Common myeloid progenitor, CD34-positive (primary cell): ENCODE data around the gene C2orf92.

ENCODE experiments used
- CTCF ChIA-PET: fragments of 350-600 bp; sonication (Branson Sonifier 250); formaldehyde crosslinking; loops from one replicate; lab custom pipeline; 2021; ENCODE audit warnings: antibody characterized with exemption; lab: Charles Lee
- POLR2A ChIA-PET: fragments of 350-600 bp; sonication (Branson Sonifier 250); formaldehyde crosslinking; loops from one replicate; lab custom pipeline; 2021; ENCODE audit warnings: antibody characterized with exemption; lab: Charles Lee
- DNase-seq, 3 donors: peaks; one replicate each; pipeline versions ENCODE4 v3.0.0 to v3.0.0-alpha.2; 2013
- H3K27ac ChIP-seq, 2 experiments: 1 replicate in 1 of 2; 2 replicates in 1 of 2; pipeline ENCODE4 v1.7.0; 2013; ENCODE audit warnings: inconsistent platforms in 2 of 2, low read length in 2 of 2, mild to moderate bottlenecking in 2 of 2, low read depth in 1 of 2, moderate library complexity in 1 of 2; ENCODE audit not compliant: severe bottlenecking in 2 of 2, insufficient read depth in 1 of 2, poor library complexity in 1 of 2
- H3K27me3 ChIP-seq, 5 experiments: replicated peaks in 2 of 5; 1 replicate in 3 of 5; 2 replicates in 2 of 5; pipeline versions ENCODE4 v1.6.1 to v1.7.0; 2013; ENCODE audit warnings: low read length in 4 of 5, mild to moderate bottlenecking in 2 of 5, moderate library complexity in 2 of 5, inconsistent platforms in 1 of 5; ENCODE audit not compliant: insufficient read depth in 5 of 5, control insufficient read depth in 4 of 5
- H3K36me3 ChIP-seq, 4 experiments: 1 replicate in 2 of 4; 2 replicates in 2 of 4; pipeline versions ENCODE4 v1.6.1 to v1.7.0; 2013; ENCODE audit warnings: low read length in 3 of 4, control low read depth in 1 of 4, mild to moderate bottlenecking in 1 of 4; ENCODE audit not compliant: control insufficient read depth in 4 of 4, insufficient read depth in 4 of 4
- H3K4me1 ChIP-seq, 4 experiments: 1 replicate in 3 of 4; 2 replicates in 1 of 4; pipeline versions ENCODE4 v1.6.1 to v1.7.1; 2013; ENCODE audit warnings: low read length in 3 of 4, mild to moderate bottlenecking in 3 of 4, control low read depth in 1 of 4, inconsistent platforms in 1 of 4, moderate library complexity in 1 of 4; ENCODE audit not compliant: control insufficient read depth in 4 of 4, insufficient read depth in 4 of 4; ENCODE audit errors: control extremely low read depth in 1 of 4
- H3K4me3 ChIP-seq, 7 experiments: 1 replicate in 4 of 7; 2 replicates in 3 of 7; pipeline versions ENCODE4 v1.5.1 to v1.7.0; 2013; ENCODE audit warnings: mild to moderate bottlenecking in 7 of 7, low read length in 6 of 7, moderate library complexity in 6 of 7, inconsistent platforms in 2 of 7, low read depth in 2 of 7, control low read depth in 1 of 7; ENCODE audit not compliant: insufficient read depth in 4 of 7, control insufficient read depth in 1 of 7; ENCODE audit errors: extremely low read depth in 1 of 7
- H3K9me3 ChIP-seq, 5 experiments: 1 replicate in 4 of 5; 2 replicates in 1 of 5; pipeline versions ENCODE4 v1.6.1 to v1.7.1; 2013; ENCODE audit warnings: low read length in 4 of 5, mild to moderate bottlenecking in 2 of 5, inconsistent platforms in 1 of 5, low read depth in 1 of 5, moderate library complexity in 1 of 5; ENCODE audit not compliant: control insufficient read depth in 4 of 5, insufficient read depth in 2 of 5; ENCODE audit errors: control extremely low read depth in 1 of 5
- WGBS: methylation state at CpG from one replicate; pipeline ENCODE4 v1.1.5; 2013; ENCODE audit not compliant: insufficient coverage; 5-methylcytosine and 5-hydroxymethylcytosine counted together

C2orf92 gene

GRCh38 chr2:97697252-97698235, 28.0 kb downstream of the C2orf92 start:
- WGBS, result 43% methylated on average over 10 of the region's 14 CpGs

GRCh38 chr2:97698530-97698929, 29.0 kb downstream of the C2orf92 start:
- no peak overlapping the region for H3K27ac ChIP-seq
- H3K27me3 ChIP-seq, result no peaks in the 10 kb centered on the region
- no peaks in the 10 kb centered on the region for H3K36me3 ChIP-seq
- H3K9me3 ChIP-seq, result peaks cover 0 to under 1% (median 0%) of the 10 kb centered on the region in 5 experiments
- no peak overlapping the region for H3K4me3 ChIP-seq
- ChIA-PET CTCF (interaction anchor here (0.9 to 6.5 kb wide), 25 partner anchors 12 to 688 kb away, joined by 3 to 111 read pairs (median 6); partner anchors contain the start of genes ACTR1B, ANKRD36B, COX5B and ZAP70), POLR2A (interaction anchor here (2.7 kb wide), 1 partner anchor 34 kb away, joined by 10 read pairs; the partner anchor contains the start of gene ACTR1B)
- H3K4me1 ChIP-seq, result peaks cover 0 to 4% (median under 1%) of the 10 kb centered on the region in 4 experiments
- WGBS, result no CpG with 5 or more reads among the region's 4 CpGs
- no peak for DNase-seq

More at GRCh38 chr2:97697252-97698235, 28.0 kb downstream of the C2orf92 start:
- Histone ChIP-seq H3K27ac (no peak overlapping the region), H3K27me3 (no peaks in the 10 kb centered on the region), H3K36me3 (no peaks in the 10 kb centered on the region), H3K4me3 (peak overlapping the region in 1 of 7 experiments; percentile 59), H3K4me1 (peaks cover 0 to 4% (median under 1%) of the 10 kb centered on the region in 4 experiments), H3K9me3 (peaks cover 0 to 1% (median 0%) of the 10 kb centered on the region in 5 experiments)
- POLR2A ChIA-PET, result interaction anchor here (0.6 to 2.7 kb wide), 4 partner anchors 16 to 45 kb away, joined by 3 to 10 read pairs (median 4); partner anchors contain the start of gene ACTR1B
- DNase-seq, result peak; percentile 83 to 93 (median 88)
- CTCF ChIA-PET, result interaction anchor here (0.7 to 6.5 kb wide), 26 partner anchors 10 to 689 kb away, joined by 3 to 111 read pairs (median 6); partner anchors contain the start of genes ACTR1B, ANKRD36B, C2orf92 and COX5B

- H3K27ac ChIP-seq, result no peak overlapping the region
- ChIA-PET POLR2A (interaction anchor here (0.7 to 0.8 kb wide), 2 partner anchors 36 to 1434 kb away, joined by 3 read pairs; partner anchors contain the start of genes ACTR1B and CIAO1), CTCF (interaction anchor here (0.8 to 6.5 kb wide), 22 partner anchors 9 to 687 kb away, joined by 3 to 111 read pairs (median 6); partner anchors contain the start of genes ACTR1B, ANKRD36B, COX5B and ZAP70)
- H3K36me3 ChIP-seq, result no peaks in the 10 kb centered on the region
- no peaks in the 10 kb centered on the region for H3K27me3 ChIP-seq
- no peaks in the 10 kb centered on the region for H3K9me3 ChIP-seq
- H3K4me3 ChIP-seq, result no peak overlapping the region
- H3K4me1 ChIP-seq, result peaks cover 0 to 4% (median under 1%) of the 10 kb centered on the region in 4 experiments
- WGBS, result 81% methylated on average over 9 of the region's 11 CpGs
- DNase-seq, result peak; percentile 65 to 83 (median 77)
Observed at GRCh38 chr2:97699765-97700444, 30.4 kb downstream of the C2orf92 start.

GRCh38 chr2:97701186-97701585, 31.7 kb downstream of the C2orf92 start:
- no peak for DNase-seq
- Histone ChIP-seq H3K27ac (no peak overlapping the region), H3K4me1 (peaks cover 0 to 4% (median under 1%) of the 10 kb centered on the region in 4 experiments), H3K27me3 (no peaks in the 10 kb centered on the region), H3K4me3 (no peak overlapping the region), H3K9me3 (no peaks in the 10 kb centered on the region), H3K36me3 (no peaks in the 10 kb centered on the region)
- 75% methylated on average over 12 of the region's 13 CpGs for WGBS
- POLR2A ChIA-PET, result no interaction called here
- CTCF ChIA-PET, result interaction anchor here (0.6 to 6.5 kb wide), 6 partner anchors 11 to 66 kb away, joined by 3 to 108 read pairs (median 4); partner anchors contain the start of genes ACTR1B and ZAP70

GRCh38 chr2:97701851-97702465, 32.4 kb downstream of the C2orf92 start:
- ChIA-PET POLR2A (no interaction called here), CTCF (interaction anchor here (0.6 to 6.5 kb wide), 6 partner anchors 10 to 51 kb away, joined by 3 to 108 read pairs (median 3); partner anchors contain the start of genes ACTR1B and ZAP70)
- Histone ChIP-seq H3K27ac (no peak overlapping the region), H3K36me3 (no peaks in the 10 kb centered on the region), H3K4me3 (no peak overlapping the region), H3K9me3 (no peaks in the 10 kb centered on the region), H3K27me3 (no peaks in the 10 kb centered on the region), H3K4me1 (peaks cover 0 to 2% (median under 1%) of the 10 kb centered on the region in 4 experiments)
- DNase-seq, result no peak
- 98% methylated on average over 6 of the region's 6 CpGs for WGBS
